Muscle layer of colon (tissue), 2 donors: Measurements from ENCODE around the gene AMIGO1.

ENCODE experiments used
- H3K27ac ChIP-seq: one replicate; pipeline ENCODE4 v1.7.0; 2013; ENCODE audit warnings: low read depth, mild to moderate bottlenecking, low read length, moderate library complexity
- H3K27me3 ChIP-seq, 2 donors: one replicate each; pipeline ENCODE4 v1.7.0; 2013; ENCODE audit warnings: low read length in 2 of 2, mild to moderate bottlenecking in 2 of 2; ENCODE audit not compliant: insufficient read depth in 2 of 2, control insufficient read depth in 1 of 2
- H3K36me3 ChIP-seq: one replicate; pipeline ENCODE4 v1.7.0; 2013; ENCODE audit warnings: mild to moderate bottlenecking, low read length; ENCODE audit not compliant: insufficient read depth
- H3K4me1 ChIP-seq: one replicate; pipeline ENCODE4 v1.7.0; 2013; ENCODE audit warnings: mild to moderate bottlenecking, low read length; ENCODE audit not compliant: insufficient read depth
- H3K4me3 ChIP-seq, 2 donors: one replicate each; pipeline ENCODE4 v1.7.0; 2013; ENCODE audit warnings: low read length in 2 of 2, low read depth in 1 of 2, mild to moderate bottlenecking in 1 of 2, moderate library complexity in 1 of 2
- H3K9ac ChIP-seq: one replicate; pipeline ENCODE4 v1.7.0; 2013; ENCODE audit warnings: low read length
- H3K9me3 ChIP-seq: one replicate; pipeline ENCODE4 v1.7.0; 2013; ENCODE audit warnings: mild to moderate bottlenecking, low read length
- donor health status: abdominal sarcoma.
- donor health status: Adenocarcinoma of cecum.

Gene AMIGO1

DNA sequence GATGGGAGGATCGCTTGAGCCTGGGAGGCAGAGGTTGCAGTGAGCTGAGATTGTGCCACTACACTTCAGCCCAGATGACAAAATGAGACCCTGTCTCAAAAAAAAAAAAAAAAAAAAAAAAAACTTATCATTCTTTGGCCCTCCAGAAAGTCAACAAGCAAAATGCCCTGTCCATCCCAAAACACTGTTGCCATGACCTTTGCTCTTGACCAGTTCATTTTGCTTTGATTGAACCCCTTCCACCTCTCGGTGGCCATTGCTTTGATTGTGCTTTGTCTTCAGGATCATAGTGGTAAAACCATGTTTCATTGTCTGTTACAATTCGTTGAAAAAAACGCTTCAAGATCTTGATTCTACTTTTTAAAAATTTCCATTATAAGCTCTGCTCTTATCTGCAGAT, 51.7 kb downstream of the AMIGO1 start:
- Histone ChIP-seq H3K4me1 (no peaks in the 10 kb centered on the region), H3K27me3 (no peaks in the 10 kb centered on the region), H3K36me3 (no peaks in the 10 kb centered on the region), H3K9ac (no peak overlapping the region), H3K4me3 (no peak overlapping the region), H3K27ac (no peak overlapping the region), H3K9me3 (no peaks in the 10 kb centered on the region)

DNA sequence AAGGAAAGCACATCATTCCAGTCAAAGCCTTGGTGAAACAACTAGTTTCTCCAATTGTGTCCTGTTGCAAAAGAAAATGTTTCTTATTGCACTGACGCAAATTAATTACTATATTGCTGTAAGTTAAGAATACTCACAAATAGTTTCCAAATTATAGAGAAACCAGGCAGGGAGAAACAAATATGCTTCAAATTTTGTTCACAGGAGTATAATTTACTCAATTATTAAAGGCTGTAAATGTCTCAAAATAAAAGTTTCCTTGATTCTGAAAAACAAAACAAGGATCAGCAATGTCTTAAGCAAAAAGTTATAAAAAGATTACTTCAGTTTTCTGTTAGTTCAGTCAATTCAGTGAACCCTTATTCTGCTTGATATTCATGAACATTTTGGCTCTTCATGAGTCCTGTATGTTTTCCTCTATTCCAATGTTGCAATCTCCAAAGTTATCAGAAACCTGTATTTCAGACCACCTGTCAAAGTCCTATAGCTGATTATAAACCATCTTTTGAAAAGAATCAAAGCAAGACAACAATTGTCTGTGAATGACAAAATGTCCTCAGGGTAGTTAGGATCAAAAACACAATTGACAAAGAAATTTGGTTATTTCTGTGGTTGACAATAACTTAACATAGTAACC, 54.9 kb downstream of the AMIGO1 start:
- H3K27ac ChIP-seq = no peak overlapping the region
- H3K36me3 ChIP-seq = no peaks in the 10 kb centered on the region
- H3K4me1 ChIP-seq = no peaks in the 10 kb centered on the region
- H3K27me3 ChIP-seq = no peaks in the 10 kb centered on the region
- H3K9me3 ChIP-seq = no peaks in the 10 kb centered on the region
- no peak overlapping the region for H3K4me3 ChIP-seq
- no peak overlapping the region for H3K9ac ChIP-seq
